Activated CD8-positive, alpha-beta memory T cell treated with anti-CD3 and anti-CD28 coated beads, Interleukin-2, amount 50 U/mL, for 4 hours (primary cell): ENCODE data around the gene NCMAP.
A peak's percentile ranks its signal among the peaks of the same experiment; 100 is the strongest.

Experiments used
- DNase-seq: peaks from one replicate; pipeline ENCODE4 v3.0.0-alpha.2; 2020

NCMAP gene

GRCh38 chr1:24575905-24576587, 20.2 kb downstream of the NCMAP start:
- no peak for DNase-seq

DNA sequence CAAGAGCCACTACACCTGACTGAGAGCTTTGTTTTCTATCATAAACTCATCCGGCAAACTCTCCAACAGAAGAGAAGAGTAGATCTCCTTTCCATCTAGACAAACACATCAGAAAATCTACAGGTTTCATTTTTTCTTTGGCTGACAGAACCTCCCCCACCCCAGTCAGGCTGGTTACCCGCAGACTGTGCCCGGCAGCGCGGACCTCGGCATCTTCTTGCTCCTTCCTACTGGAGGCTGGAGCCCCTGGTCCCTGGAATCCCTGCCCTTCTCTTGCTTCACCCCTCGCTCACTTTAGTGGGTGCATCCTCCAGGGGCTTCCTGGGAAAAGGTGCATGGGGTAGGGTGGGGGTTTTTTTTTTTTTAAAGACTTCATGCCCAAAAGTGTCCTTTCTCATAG, 23.0 kb downstream of the NCMAP start:
- DNase-seq: no peak

DNA sequence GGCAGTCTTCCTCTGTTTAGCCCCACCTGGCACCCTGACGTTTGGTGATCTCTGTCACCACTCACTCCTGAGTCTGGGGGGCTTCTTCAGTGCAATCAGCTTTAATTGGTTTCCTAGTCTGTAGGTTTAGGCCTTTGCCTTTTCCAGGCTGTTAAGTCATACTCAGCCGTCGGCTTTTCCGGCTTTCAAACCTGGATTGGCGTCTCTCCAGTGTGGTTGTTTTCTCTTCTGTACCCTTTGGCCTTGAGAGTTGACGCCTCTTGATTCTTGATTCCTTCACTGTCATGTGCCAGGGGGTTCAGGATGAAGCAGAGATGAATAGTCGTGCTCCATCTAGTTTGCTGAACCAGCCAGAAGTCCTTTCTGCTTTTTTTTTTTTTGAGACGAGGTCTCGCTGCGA, 24.9 kb downstream of the NCMAP start:
- no peak for DNase-seq

- DNase-seq: no peak
Measured at GRCh38 chr1:24584171-24584647, 28.3 kb downstream of the NCMAP start.

- DNase-seq: no peak
Measured at GRCh38 chr1:24586119-24586518, 30.2 kb downstream of the NCMAP start.

DNA sequence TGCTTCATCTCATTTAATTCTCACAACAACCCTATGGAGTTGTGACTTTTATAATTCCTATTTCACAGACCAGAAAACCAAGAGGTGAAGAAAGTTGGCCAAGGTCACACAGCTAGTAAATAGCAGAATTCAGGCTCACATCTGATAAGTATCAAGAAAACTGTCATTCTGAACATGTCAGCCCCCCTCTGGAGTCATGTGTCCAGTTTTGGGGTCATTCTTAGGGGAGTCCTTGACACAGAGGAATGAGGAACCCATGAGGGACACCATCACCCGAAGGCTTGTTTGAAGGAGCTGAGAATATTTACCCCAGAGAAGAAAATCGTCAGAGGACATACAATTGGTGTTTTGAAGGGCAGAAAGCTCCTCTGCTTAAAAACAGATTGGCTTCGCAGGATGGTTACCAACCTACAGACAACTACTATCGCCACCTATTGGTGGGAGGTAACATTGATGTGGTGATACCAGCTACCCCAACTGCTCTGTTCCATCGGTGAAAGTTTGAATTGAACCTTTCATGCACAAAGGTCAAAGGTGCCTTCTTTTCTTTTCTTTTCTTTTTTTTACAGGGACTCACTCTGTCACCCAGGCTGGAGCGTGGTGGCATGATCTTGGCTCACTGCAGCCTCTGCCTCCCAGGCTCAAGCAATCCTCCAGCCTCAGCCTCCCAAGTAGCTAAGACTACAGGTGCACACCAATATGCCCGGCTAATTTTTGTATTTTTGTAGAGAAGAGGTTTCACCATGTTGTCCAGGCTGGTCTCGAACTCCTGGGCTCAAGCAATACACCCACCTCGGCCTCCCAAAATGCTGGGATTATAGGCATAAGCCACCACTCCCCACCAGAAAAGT, 31.3 kb downstream of the NCMAP start:
- DNase-seq: peak; percentile 42

DNA sequence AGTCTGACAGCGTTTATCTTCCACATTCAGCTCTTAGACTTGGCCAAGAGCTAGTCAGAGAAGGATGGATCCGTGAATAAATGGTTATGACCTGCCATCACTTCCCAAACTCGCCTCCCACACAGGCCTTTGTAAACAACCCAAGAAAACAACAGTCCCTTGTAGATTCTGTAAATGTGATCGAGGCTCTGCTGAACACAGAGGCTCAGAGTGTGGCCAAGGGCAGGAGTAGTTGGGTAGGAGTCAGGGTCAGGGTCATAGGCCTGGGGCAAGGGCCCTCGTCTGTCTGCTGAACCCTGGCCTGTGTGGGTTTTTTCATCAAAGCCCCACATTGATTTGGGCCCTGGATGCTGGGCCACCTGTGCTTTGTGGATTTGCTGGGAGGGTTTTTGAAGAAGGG, 32.7 kb downstream of the NCMAP start:
- DNase-seq: no peak

DNA sequence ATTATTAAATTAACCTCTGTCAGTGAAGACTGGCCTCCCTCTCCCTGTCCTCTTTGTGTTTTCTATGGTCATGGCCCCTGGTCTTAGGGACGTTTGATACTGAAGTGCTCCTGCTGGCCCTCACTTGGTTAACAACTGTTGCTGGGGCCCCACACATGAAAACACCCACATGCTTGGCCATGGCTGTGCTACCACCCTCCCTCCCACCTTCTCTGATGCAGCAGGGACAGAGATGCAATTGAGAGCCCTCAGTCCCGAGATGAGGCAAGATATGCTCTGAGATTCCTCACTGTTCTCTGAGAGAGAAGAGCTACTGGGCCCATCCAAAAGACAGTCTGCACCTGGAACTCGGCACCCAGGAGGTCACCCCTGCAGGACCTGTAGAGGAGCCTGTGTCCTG, 33.3 kb downstream of the NCMAP start:
- DNase-seq: no peak

DNA sequence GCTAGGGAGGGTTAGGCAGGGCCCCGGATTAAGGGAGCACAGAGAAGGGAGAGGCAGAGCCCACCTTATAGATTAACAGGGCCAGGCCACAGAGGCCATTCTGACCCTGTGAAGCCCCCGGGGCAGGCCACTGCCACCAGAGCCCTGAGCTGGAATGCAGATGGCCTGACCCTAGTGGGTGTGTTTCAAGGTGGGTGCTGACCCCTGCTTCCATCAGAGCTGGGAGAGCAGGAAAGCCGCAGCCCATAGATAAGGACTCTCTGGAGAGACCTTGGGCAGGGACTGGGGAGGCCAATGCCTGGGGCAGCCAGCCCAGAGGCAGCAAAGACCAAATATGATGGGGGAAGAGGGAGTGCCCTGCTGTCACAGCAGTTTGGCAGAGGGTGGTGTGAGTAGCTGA, 35.9 kb downstream of the NCMAP start:
- DNase-seq: no peak

GRCh38 chr1:24594328-24594598, 38.4 kb downstream of the NCMAP start:
- DNase-seq: no peak

GRCh38 chr1:24596401-24596880, 40.6 kb downstream of the NCMAP start:
- no peak for DNase-seq

DNA sequence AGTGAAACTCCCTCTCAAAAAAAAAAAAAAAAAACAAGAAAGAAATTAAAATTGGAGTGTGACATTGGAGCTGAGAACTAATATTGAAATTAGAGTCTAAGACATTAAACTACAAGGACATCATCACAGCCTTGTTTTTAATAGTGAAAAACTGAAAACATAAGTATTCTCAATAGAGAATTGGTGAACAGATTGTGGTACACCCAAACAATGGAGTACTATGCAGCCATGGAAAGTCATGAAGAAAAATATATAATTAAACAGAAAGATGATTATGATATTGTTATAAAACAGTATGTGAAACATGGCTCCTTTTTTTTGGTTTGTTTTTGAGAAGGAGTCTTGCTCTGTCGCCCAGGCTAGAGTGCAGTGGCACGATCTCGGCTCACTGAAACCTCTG, 43.4 kb downstream of the NCMAP start:
- no peak for DNase-seq

GRCh38 chr1:24600551-24600950, 44.7 kb downstream of the NCMAP start:
- DNase-seq: no peak

GRCh38 chr1:24605534-24606295, 49.8 kb downstream of the NCMAP start:
- DNase-seq: no peak

DNA sequence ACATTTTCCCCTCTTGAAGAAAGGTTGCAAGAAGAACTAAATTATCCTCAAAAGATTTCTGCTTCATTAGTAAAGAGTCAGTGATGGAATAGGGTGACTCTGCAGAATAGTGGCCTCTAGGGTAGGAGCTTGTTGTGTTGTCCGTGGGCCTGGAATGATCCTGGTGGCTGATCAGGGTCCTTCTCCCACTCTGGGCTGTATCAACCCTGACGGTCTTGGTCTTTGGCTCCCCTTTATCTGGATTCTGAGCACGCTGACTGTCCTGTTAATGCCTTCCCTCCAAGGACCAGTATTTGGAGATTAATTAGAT, 50.4 kb downstream of the NCMAP start:
- DNase-seq: no peak

GRCh38 chr1:24606621-24607020, 50.7 kb downstream of the NCMAP start:
- DNase-seq: no peak

DNA sequence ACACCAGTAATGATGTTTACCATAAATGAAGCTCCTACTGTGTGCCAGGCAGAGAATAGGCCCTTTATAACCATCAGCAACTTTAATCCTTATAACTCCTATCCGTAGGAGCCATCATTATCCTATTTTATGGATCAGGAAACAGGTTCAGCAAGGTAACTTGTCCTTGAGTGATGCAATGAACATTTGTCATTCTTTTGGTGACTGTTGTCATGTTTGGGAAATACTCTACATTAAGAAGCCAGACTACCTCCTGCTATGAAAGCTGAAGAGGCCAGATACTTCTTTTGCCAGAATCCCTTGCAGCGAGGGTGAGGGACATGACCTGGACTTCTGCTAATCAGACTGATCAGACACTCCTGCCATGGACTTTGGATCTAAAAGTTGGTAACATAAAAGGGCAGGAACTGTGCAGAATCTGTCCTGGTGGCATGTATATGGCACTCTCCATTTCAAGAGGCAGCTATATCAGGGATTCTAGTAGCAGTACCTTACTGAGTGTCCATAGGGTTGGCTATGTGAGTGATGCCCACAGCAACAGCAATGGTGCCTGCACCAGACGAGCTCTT, 54.1 kb downstream of the NCMAP start:
- no peak for DNase-seq

DNA sequence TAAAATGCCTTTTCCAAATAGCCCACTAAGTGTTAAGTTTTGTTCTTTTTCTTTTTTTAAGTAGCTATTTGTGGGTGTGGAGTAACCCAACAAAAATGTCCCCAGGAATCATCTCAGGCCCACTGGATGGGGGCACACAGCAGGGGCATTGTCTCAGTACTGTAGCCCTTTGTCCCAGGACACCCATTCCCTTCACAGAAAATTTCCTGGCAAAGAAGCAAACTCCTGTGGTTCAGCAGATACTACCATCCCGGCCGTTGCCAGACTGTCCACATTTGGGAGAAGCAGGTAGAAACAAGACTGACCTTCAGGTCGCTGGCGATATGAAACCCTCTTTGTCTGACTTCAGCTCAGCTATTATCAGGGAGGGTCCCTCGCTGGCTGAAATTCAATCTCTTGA, 63.5 kb downstream of the NCMAP start:
- DNase-seq: no peak

- DNase-seq: no peak
Measured at GRCh38 chr1:24620678-24621077, 64.8 kb downstream of the NCMAP start.

GRCh38 chr1:24621121-24621520, 65.2 kb downstream of the NCMAP start:
- no peak for DNase-seq

DNA sequence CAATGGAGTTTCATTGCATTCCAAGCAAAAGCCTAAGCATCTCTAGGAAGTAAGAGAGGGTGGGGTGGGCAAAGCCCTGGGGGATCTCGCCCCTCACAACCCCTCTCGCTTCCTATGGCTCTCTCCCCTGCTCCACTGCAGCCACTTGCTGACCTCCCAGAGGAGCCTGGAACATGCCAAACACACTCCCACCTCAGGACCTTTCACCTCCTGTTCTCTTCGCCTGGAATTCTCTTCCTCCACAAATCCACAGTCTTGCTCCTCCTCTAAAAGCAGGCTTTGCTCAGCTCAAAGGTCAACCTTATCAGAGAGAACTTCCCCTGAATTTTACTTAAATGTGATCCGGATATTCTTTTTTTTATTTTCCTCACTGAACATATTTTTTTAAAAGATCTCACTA, 66.3 kb downstream of the NCMAP start:
- no peak for DNase-seq

DNA sequence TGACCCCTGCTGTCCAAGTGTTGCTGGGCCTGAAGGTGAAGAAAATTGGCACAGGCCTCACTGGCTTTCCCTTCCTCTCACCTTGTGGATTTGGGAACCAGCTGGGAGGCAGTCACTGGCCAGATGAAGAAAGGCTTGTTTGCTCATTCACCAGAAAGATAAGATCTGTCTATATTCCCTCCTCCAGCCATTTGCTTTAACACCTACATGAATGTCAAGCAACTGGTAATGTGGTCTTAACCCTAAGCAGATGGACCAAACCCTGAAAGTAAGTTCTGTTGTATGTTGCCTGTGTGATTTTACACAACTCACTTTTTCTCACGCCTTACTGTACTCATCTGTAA, 76.9 kb downstream of the NCMAP start:
- DNase-seq: no peak

DNA sequence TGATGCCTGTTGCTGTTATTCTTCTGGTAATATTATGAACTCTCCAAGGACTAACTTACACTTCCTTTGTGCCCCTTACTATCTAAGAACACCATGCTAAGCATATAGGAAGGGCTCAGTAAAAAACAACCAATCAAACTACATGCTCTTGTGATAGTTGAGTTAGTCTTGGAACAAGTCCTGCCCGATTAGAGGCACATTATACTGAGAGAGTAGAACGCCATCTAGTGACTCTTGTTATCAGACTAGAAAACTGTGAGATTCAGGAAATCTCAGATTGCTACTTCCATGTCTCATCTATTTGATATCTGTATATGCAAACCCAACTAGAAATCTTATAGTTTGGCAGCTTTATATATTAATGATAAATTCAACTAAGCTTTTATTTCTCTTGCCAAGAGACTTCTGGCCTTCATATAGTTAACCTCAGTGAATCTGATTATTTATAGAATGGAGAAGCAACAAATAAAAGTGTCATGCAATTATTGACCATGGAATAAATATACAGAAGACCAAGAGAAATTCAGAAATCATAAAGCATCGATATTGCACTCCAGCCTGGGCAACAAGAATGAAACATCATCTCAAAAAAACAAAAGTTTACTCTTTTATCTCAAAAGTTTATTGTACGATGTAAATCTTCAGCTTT, 79.4 kb downstream of the NCMAP start:
- no peak for DNase-seq
